H1 (cell line): Measurements from ENCODE around the gene NXT1. TPM values are rescaled to one million over a fixed set of nuclear protein-coding genes. Genes with fewer than 3 reads are reported as not detected.
"Not testable (repeated sequence)": the region's sequence is repeated elsewhere in the genome, so short reads cannot be mapped to it uniquely, and the experiment has no call there.

Experiments used
- CTCF ChIA-PET: fragments of 300-600 bp; sonication (Branson Sonifier 250); formaldehyde crosslinking; loops from one replicate; lab custom pipeline; 2021; ENCODE audit not compliant: partially characterized antibody; lab: Charles Lee
- POLR2A ChIA-PET: fragments of 300-600 bp; sonication (Branson Sonifier 250); formaldehyde crosslinking; loops from one replicate; lab custom pipeline; 2021; ENCODE audit warnings: inconsistent platforms; ENCODE audit not compliant: partially characterized antibody; lab: Charles Lee
- DNase-seq, 2 experiments: peaks; one replicate each; pipeline versions ENCODE4 v3.0.0 to v3.0.0-alpha.2; 2010 to 2022; ENCODE audit warnings: low spot score in 2 of 2, low read depth in 1 of 2, mixed read lengths in 1 of 2
- FAIRE-seq: peaks from 2 replicates; lab custom pipeline; 2011; peaks lifted over from hg19 to GRCh38; lab: Jason Lieb, UNC
- H2AFZ ChIP-seq: 2 replicates; pipeline ENCODE4 v1.8.1; 2012; ENCODE audit warnings: low read length, inconsistent platforms
- H2AK5ac ChIP-seq: 2 replicates; pipeline ENCODE4 v1.6.1; 2013; ENCODE audit warnings: low read depth, low read length
- H2BK120ac ChIP-seq: replicated peaks from 2 replicates; pipeline ENCODE3; 2013; ENCODE audit warnings: low read depth, low read length, inconsistent platforms
- H2BK12ac ChIP-seq: 2 replicates; pipeline ENCODE4 v1.6.1; 2013; ENCODE audit warnings: low read depth, low read length
- H2BK15ac ChIP-seq: 2 replicates; pipeline ENCODE4 v1.6.1; 2013; ENCODE audit warnings: low read length
- H2BK20ac ChIP-seq: 2 replicates; pipeline ENCODE4 v1.6.1; 2013; ENCODE audit warnings: low read length
- H2BK5ac ChIP-seq: 2 replicates; pipeline ENCODE4 v1.6.1; 2013; ENCODE audit warnings: low read depth, low read length
- H3K14ac ChIP-seq: 2 replicates; pipeline ENCODE4 v1.6.1; 2013; ENCODE audit warnings: inconsistent platforms; ENCODE audit not compliant: insufficient read length
- H3K18ac ChIP-seq: 2 replicates; pipeline ENCODE4 v1.6.1; 2013; ENCODE audit warnings: low read length; ENCODE audit errors: extremely low read depth
- H3K23ac ChIP-seq: 2 replicates; pipeline ENCODE4 v1.6.1; 2013; ENCODE audit warnings: inconsistent platforms; ENCODE audit not compliant: insufficient read length
- H3K23me2 ChIP-seq: 2 replicates; pipeline ENCODE4 v1.6.1; 2013; ENCODE audit warnings: low read depth, low read length
- H3K27ac ChIP-seq: 2 replicates; pipeline ENCODE4 v1.6.1; 2011; ENCODE audit warnings: low read depth, low read length, inconsistent platforms
- H3K27me3 ChIP-seq, 4 experiments: replicated peaks in 1 of 4; 1 replicate in 1 of 4; 2 replicates in 3 of 4; pipeline versions ENCODE4 v1.6.1 to v1.8.1; 2011 to 2013; ENCODE audit warnings: low read length in 3 of 4, mild to moderate bottlenecking in 3 of 4, inconsistent platforms in 2 of 4, mixed read lengths in 2 of 4, moderate library complexity in 1 of 4; ENCODE audit not compliant: control insufficient read depth in 3 of 4, insufficient read depth in 3 of 4; ENCODE audit errors: extremely low read depth in 1 of 4
- H3K36me3 ChIP-seq, 4 experiments: 2 replicates each; pipeline versions ENCODE4 v1.6.1 to v1.8.1; 2011 to 2013; ENCODE audit warnings: mild to moderate bottlenecking in 4 of 4, low read length in 3 of 4, moderate library complexity in 2 of 4, control low read depth in 1 of 4, inconsistent platforms in 1 of 4; ENCODE audit not compliant: insufficient read depth in 4 of 4, control insufficient read depth in 2 of 4
- H3K4ac ChIP-seq: replicated peaks from 2 replicates; pipeline ENCODE3; 2013; ENCODE audit warnings: low read length, low read depth, mixed read lengths, inconsistent platforms; ENCODE audit not compliant: insufficient read length
- H3K4me1 ChIP-seq, 4 experiments: replicated peaks in 1 of 4; 1 replicate in 1 of 4; 2 replicates in 3 of 4; pipeline versions ENCODE4 v1.6.1 to v1.8.1; 2011 to 2013; ENCODE audit warnings: low read length in 3 of 4, inconsistent platforms in 2 of 4, mixed read lengths in 1 of 4; ENCODE audit not compliant: insufficient read depth in 4 of 4, control insufficient read depth in 3 of 4
- H3K4me2 ChIP-seq, 2 experiments: 2 replicates each; pipeline versions ENCODE4 v1.6.1 to v1.8.1; 2011 to 2013; ENCODE audit warnings: low read depth in 2 of 2, low read length in 2 of 2, control low read depth in 1 of 2, inconsistent platforms in 1 of 2, mild to moderate bottlenecking in 1 of 2; ENCODE audit not compliant: insufficient read depth in 1 of 2
- H3K4me3 ChIP-seq, 4 experiments: fragments of 200-600, 300-600 bp in 1 of 4; sonication (generic), shearing (Covaris generic), sonication (Bioruptor Twin) in 1 of 4; 2 replicates each; pipeline versions ENCODE4 v1.5.1 to v1.8.1; 2011 to 2016; ENCODE audit warnings: low read length in 4 of 4, low read depth in 3 of 4, control low read depth in 2 of 4, inconsistent platforms in 2 of 4, mild to moderate bottlenecking in 2 of 4, mixed read lengths in 1 of 4, moderate library complexity in 1 of 4; ENCODE audit not compliant: insufficient read depth in 2 of 4; ENCODE audit errors: extremely low read depth in 1 of 4
- H3K56ac ChIP-seq: replicated peaks from 2 replicates; pipeline ENCODE3; 2013; ENCODE audit warnings: low read depth, mild to moderate bottlenecking, mixed read lengths, low read length, inconsistent platforms; ENCODE audit not compliant: insufficient read length
- H3K79me1 ChIP-seq: 2 replicates; pipeline ENCODE4 v1.6.1; 2013; ENCODE audit warnings: low read depth, low read length, control low read depth
- H3K79me2 ChIP-seq, 2 experiments: 2 replicates each; pipeline versions ENCODE4 v1.6.1 to v1.8.1; 2012 to 2013; ENCODE audit warnings: low read length in 2 of 2, mild to moderate bottlenecking in 2 of 2, inconsistent platforms in 1 of 2; ENCODE audit not compliant: insufficient read depth in 2 of 2, control insufficient read depth in 1 of 2
- H3K9ac ChIP-seq, 4 experiments: replicated peaks in 1 of 4; 1 replicate in 1 of 4; 2 replicates in 3 of 4; pipeline versions ENCODE4 v1.6.1 to v1.8.1; 2011 to 2013; ENCODE audit warnings: low read depth in 3 of 4, low read length in 3 of 4, control low read depth in 2 of 4, mild to moderate bottlenecking in 2 of 4, moderate library complexity in 2 of 4, inconsistent platforms in 1 of 4; ENCODE audit errors: extremely low read depth in 1 of 4
- H3K9me3 ChIP-seq, 2 experiments: 2 replicates each; pipeline versions ENCODE4 v1.6.1 to v1.8.1; 2012 to 2013; ENCODE audit warnings: mild to moderate bottlenecking in 2 of 2, moderate library complexity in 2 of 2, control low read depth in 1 of 2, inconsistent platforms in 1 of 2, low read depth in 1 of 2, low read length in 1 of 2, mixed read lengths in 1 of 2; ENCODE audit not compliant: insufficient read depth in 2 of 2
- H4K20me1 ChIP-seq, 2 experiments: replicated peaks in 1 of 2; 2 replicates each; pipeline versions ENCODE3 to v1.8.1; 2011 to 2013; ENCODE audit warnings: inconsistent platforms in 2 of 2, low read length in 2 of 2, mild to moderate bottlenecking in 1 of 2; ENCODE audit not compliant: insufficient read depth in 2 of 2, control insufficient read depth in 1 of 2
- H4K5ac ChIP-seq: 2 replicates; pipeline ENCODE4 v1.6.1; 2013; ENCODE audit warnings: low read length, low read depth, mixed read lengths, inconsistent platforms; ENCODE audit not compliant: insufficient read length
- H4K8ac ChIP-seq: 2 replicates; pipeline ENCODE4 v1.8.0; 2013; ENCODE audit warnings: mild to moderate bottlenecking, moderate library complexity, low read length, inconsistent platforms; ENCODE audit not compliant: insufficient read depth; ENCODE audit errors: extremely low read depth
- H4K91ac ChIP-seq: replicated peaks from 2 replicates; pipeline ENCODE3; 2013; ENCODE audit warnings: low read length, mixed read lengths, inconsistent platforms; ENCODE audit not compliant: insufficient read length
- WGBS, 2 experiments: shearing (Covaris generic) in 1 of 2; methylation state at CpG; one replicate each; pipeline versions ENCODE4 v1.1.6 to v1.1.7; 2013 to 2015; ENCODE audit warnings: low lambda C conversion rate in 2 of 2, mixed read lengths in 2 of 2, inconsistent platforms in 1 of 2, low coverage in 1 of 2, missing lambda C conversion rate in 1 of 2; ENCODE audit not compliant: insufficient replicate concordance in 2 of 2, insufficient coverage in 1 of 2, insufficient read length in 1 of 2; ENCODE audit errors: extremely low coverage in 1 of 2, missing lambda C conversion rate in 1 of 2; 5-methylcytosine and 5-hydroxymethylcytosine counted together
- polyA plus RNA-seq, 7 experiments: library from polyadenylated mRNA; depleted of rRNA in 3 of 7; stranded (reverse) in 5 of 7; unstranded in 2 of 7; fragments of >200 nt in 5 of 7; fragments of 200-250 nt in 2 of 7; gene quantifications; 1 replicate in 5 of 7; 2 replicates in 1 of 7; 4 replicates in 1 of 7; pipeline versions ENCODE4 v1.2.1 to v1.2.3, GENCODE V29; 2011 to 2013; ENCODE audit warnings: missing spikeins in 2 of 7, mixed read lengths in 2 of 7
- total RNA-seq: library from RNA; stranded (reverse); fragmentation: NEBNext Ultra II Directional; extraction: Animal tissue kit (Norgen Biotek cat#: 25700); gene quantifications from 2 replicates; pipeline ENCODE4 v1.2.1, GENCODE V29; 2021

Gene NXT1
- total and polyA plus RNA-seq, 2 of the 8 experiments (the other 6 are each of a cell fraction or from before 2014, with no cell fraction given) = 23.1 to 26.5 TPM

DNA sequence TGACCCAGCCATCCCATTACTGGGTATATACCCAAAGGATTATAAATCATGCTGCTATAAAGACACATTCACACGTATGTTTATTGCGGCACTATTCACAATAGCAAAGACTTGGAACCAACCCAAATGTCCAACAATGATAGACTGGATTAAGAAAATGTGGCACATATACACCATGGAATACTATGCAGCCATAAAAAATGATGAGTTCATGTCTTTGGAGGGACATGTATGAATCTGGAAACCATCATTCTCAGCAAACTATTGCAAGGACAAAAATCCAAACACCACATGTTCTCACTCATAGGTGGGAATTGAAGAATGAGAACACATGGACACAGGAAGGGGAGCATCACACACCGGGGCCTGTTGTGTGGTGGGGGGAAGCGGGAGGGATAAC is 43.2 kb upstream of the NXT1 start:
- H3K23me2 ChIP-seq, H3K36me3 ChIP-seq, H3K4ac ChIP-seq, H3K56ac ChIP-seq, H4K8ac ChIP-seq, H3K14ac ChIP-seq, H4K5ac ChIP-seq, H3K9me3 ChIP-seq, H4K91ac ChIP-seq, H2BK15ac ChIP-seq, H3K23ac ChIP-seq, H3K4me1 ChIP-seq, DNase-seq, H3K27ac ChIP-seq, H4K20me1 ChIP-seq, H3K79me2 ChIP-seq, H2BK120ac ChIP-seq, H2BK5ac ChIP-seq, H2BK20ac ChIP-seq, H3K4me2 ChIP-seq, FAIRE-seq, CTCF ChIA-PET, H2AFZ ChIP-seq, H3K9ac ChIP-seq, H2BK12ac ChIP-seq, POLR2A ChIA-PET, H3K27me3 ChIP-seq, H3K4me3 ChIP-seq, H3K18ac ChIP-seq, H2AK5ac ChIP-seq, H3K79me1 ChIP-seq: not testable (repeated sequence)
- 95% methylated on average over 3 of the region's 4 CpGs; no CpG with 5 or more reads in 1 of the 2 experiments for WGBS, 2 experiments
